Measurements from ENCODE around the gene PPIL3.
"Not testable (repeated sequence)": the region's sequence is repeated elsewhere in the genome, so short reads cannot be mapped to it uniquely, and the experiment has no call there.

PPIL3 gene

DNA sequence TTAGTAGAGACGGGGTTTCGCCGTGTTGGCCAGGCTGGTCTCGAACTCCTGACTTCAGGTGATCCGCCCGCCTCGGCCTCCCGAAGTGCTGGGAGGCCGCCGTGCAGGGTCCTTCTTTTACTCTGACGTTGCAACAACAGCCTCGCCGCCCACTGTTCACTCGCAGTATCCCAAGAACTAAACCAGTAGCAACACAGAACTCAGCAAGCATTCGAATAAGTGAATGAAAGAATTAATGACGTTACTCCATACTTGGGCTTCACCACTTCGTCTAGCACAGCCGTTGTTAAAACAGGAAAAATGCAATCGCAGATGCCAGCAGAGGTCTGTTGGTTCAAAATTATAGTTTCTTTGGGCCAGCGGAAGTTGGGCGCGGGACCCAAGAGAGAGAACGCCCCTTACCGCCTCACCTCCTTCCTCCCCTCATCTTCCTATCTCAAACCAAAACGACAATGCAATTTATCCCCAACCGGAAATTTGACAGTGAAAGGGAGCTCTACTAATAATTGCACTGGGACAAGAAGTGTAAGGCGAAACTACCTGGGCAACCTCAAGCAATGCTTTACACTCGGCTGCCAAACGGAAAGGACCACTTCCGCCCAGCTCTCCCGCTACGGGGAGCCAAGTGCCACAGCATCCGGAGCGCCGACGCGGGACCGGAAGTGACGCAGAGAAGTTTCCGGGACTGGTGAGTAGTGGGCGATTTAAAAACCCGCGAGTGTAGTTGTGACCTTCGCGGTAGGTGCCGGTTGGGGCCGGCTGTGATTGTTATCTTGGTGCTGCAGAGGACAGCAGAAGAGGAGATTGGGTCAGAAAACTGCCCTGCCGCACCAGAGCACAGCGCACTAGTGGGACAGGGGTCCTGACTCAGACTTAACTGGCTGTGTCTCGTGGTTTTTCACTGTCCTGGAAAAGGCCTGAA is at the start of gene PPIL3, which contains the start of gene NIF3L1:
Gene PPIL3 (minus strand): TSS at position 374 of the 922 bp plus-strand sequence. CDS start 1,462 bp downstream, outside the sequence.
Gene NIF3L1 (plus strand): TSS at position 668 of the 922 bp plus-strand sequence. CDS start 2,573 bp downstream, outside the sequence.
- peak; percentile 95 to 97 (median 96) for DNase-seq (ENCODE audit: low read depth in 3 of 3)

DNA sequence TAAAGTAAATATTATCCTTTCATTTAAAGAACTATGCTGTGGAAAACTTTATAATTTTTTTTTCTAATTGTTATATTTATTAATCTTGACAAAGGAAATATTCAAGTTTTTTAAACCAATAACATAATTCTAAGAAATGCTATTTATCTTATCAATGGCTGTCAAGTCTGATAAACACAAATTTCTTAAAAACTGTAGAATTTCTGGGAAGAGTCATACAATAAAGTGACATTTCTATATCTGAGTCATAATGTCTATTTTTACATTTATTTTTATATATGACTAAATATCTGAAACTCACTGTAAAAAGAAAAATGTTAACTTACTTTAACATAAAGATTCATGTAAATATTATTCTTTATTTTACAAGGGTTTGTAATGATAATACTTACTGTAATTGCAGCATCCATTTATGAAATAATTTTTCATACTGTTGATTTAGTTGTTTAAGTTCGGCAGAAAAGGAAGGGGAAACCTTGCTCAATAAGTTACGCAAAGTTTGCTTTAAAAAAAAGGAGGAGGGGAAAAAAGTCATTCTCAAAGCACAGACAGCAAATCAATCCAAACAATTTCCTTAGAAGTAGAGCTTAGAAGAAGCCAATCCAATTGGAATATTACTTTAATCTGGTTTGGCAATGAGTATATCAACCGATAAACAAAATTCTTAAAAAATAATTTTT is 42.2 kb upstream of the PPIL3 start:
- no peak for DNase-seq (ENCODE audit: low read depth in 3 of 3)

DNA sequence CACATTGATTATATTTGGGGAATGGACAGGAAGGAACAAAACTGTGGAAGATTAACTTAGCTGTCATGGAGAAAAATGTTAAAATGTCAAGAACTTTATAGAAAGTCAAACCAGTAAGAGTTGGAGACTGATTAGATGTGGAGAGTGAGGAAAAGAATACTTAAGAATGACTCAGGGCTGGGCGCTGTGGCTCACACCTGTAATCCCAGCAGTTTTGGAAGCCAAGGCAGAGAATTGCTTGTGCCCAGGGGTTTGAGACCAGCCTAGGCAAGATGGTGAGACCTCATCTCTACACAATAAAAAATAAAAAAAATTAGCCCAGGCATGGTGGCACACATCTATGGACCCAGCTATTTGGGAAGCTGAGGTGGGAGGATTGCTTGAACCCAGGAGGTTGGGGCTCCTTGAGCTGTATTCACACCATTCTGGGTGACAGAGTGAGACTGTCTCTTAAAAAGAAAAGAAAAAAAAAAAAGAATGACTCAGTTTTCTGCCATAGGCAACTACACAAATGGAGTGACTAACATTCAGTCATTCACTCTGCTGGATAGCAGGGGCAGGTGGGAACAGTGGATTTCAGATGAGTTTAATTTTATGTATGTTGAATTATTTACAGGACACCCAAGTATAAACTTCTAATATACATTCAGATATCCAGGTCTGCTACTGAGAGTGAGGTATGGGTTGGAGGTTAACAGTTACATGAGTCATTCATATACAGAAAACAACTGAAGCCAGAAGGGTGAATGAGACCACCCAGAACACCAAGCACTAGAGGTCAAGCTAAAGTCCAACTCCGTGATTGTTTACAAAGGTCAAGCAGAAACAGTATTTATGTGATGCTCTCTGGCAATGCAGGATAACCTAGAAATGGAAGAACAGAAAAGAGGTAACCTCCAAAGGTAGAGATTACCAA is 40.7 kb upstream of the PPIL3 start:
- no peak for DNase-seq (ENCODE audit: low read depth in 3 of 3)

DNA sequence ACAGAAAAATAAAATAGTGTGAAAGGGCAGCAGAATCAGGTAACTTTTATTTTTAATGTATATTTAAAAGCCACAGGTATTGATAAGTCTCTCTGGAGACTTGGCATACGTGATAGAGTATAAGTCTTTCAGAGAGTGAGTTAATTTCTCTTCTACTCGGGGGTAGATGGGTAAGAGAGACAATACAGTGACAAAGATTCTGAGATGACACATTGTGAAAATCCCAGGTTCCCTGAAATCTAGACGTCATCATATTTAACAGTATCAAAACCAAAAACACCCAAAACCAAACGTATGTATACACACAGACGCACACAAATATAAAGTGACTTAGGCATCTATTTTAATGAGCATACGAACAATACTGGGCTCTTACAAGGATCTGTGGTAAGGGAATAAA is 33.6 kb upstream of the PPIL3 start:
- no peak for DNase-seq (ENCODE audit: low read depth in 3 of 3)

DNA sequence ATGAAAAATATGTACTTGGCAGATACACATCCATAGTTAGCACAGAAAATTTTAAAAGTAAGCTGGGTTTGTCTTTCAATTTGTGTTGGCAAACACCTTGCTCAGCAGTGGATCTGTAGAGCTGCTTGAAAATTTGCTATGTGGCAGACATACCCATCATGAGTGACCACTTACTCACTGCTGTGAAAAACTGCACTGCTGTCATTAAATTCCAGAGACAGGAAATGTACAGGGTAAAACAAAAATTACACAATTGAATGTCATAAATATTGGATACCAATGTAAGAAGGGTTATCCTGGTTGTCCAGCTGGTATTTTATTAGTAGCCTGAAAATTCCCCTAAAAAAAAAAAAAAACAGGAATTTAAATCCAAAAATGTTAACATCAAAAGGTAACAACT is 24.8 kb upstream of the PPIL3 start:
- no peak for DNase-seq (ENCODE audit: low read depth in 3 of 3)

DNA sequence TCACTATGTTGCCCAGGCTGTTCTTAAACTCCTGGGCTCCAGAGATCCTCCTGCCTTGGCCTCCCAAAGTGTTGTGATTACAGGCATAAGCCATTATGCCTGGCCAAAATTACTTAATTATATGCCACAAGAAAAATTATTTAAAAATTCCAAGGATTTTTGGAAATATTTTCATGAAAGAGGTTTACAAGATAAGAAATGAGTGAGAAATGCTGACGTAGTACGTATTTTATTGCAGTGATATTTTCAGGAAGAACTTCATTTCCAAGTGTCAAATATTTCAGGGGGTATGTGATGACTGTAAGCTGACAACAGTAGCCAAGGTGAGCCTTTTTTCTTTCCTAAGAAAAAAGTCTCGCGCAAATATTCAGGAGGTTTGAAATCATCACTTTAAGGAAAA is 21.1 kb upstream of the PPIL3 start:
- DNase-seq (ENCODE audit: low read depth in 3 of 3) = no peak

DNA sequence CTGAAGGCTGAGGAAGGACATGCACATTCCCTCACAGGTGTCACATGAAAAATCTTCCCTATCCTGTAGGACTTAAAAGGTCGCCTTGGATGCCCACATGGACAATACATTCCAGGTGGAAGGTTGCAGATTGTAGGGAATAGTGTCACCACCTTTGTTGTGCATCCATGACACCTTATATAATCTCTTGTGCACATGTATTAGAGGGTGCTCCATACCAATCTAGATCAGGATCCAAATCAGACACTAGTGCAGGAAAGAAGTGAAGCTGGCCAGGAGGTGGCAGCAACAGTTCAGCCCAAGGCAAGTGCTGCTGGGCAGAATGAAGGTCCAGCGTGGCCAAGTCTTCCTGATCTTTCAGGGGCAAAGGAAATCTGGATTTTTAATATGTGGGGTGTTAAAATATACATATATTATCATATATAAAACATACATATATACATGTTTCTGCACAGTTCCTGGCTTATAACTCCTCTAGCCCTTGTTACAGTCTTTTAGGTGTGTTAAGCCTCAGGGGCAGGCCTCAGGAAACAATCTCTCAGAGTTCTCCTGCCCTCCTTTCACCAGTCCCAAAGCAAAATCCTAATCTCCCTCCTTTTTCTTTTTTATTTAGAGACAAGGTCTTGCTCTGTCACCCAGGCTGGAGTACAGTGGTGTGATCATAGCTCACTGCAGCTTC is 16.9 kb upstream of the PPIL3 start:
- DNase-seq (ENCODE audit: low read depth in 3 of 3) = peak; percentile 21 to 51 (median 21)

DNA sequence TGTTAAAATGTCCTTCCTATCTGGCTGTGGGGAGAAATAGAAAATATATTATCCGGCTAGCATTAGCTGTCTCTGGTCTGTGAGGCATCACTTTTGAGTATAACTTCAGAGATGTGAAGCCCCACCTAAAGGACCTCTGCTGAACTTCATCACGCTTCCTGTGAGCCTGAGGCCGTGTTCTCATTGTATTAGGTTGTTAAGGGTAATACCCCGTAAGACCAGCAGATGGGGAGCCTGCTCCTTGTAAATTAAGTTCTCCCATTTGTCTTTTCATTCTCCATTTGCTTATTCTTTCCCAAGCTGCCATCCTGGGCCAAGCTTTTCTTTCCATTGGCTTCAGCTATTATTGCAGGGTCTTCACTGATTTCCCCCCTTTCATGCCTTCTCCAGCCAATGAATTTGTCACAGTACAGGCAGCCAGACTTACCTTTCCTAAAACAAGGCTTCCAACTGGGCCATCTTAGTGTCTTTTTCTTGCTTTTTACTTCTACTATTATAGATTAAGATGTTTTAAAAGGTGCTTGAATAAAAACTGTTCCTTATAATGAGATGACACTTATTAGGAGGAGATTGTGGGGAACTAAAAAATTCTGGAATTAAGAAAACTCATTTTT is 12.7 kb upstream of the PPIL3 start:
- DNase-seq (ENCODE audit: low read depth in 3 of 3) = peak; percentile 38 to 54 (median 45)

DNA sequence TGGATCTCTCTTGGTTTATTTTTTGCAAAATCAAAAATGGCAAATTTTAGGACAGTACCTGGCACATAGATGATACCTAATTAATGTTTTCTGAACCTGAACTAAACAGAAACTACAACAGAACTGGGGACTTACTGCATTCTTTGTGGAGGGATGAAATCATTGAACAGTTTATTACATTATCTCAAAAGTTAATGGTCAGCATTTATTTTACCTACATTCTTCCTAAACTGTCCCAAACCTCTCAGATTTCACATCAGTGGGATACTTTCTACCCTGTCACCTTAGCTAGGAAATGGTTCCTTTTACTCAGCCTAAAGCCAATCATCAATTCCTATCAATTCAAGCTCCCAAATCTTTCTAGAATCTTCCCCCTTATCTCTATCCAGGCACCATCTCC is 10.6 kb upstream of the PPIL3 start:
- no peak for DNase-seq (ENCODE audit: low read depth in 3 of 3)

DNA sequence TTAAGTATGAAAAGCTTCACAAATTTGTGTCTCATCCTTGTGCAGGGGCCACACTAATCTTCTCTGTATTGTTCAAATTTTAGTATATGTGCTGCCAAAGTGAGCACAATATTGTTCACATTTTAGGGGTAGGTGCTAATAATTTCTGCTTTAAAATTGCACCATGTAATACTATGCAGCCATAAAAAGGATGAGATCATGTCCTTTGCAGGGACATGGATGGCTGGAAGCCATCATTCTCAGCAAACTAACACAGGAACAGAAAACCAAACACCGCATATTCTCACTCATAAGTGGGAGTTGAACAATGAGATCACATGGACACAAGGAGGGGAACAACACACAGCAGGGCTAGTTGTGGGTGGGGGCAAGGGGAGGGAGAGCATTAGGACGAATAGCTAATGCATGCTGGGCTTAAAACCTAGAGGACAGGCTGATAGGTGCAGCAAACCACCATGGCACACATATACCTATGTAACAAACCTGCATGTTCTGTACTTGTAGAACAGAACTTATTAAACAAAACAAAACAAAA is 7.1 kb downstream of the PPIL3 start:
- not testable (repeated sequence) for DNase-seq (ENCODE audit: low read depth in 3 of 3)

DNA sequence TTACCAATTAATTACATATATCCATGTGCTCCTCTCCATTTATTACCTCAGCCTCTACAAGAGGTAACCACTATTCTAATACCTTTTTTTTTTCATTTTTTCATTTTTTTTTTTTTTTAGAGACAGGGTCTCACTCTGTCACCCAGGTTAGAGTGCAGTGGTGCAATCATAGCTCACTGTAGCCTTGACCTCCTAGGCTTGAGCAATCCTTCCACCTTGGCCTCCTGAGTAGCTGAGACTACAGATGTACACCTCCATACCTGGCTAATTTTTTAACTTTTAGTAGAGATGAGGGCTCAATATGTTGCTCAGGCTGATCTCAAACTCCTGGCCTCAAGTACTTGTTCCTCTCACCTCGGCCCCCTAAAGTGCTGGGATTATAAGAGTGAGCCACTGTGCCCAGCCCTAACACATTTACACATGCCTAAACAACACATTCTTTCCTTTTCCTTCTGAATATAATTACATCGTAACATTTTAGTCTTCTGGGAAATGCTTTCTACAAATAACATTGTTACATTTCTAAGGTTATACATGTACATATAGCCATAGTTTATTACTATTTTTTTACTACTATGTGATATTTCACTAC is 10.5 kb downstream of the PPIL3 start:
- DNase-seq (ENCODE audit: low read depth in 3 of 3) = no peak

DNA sequence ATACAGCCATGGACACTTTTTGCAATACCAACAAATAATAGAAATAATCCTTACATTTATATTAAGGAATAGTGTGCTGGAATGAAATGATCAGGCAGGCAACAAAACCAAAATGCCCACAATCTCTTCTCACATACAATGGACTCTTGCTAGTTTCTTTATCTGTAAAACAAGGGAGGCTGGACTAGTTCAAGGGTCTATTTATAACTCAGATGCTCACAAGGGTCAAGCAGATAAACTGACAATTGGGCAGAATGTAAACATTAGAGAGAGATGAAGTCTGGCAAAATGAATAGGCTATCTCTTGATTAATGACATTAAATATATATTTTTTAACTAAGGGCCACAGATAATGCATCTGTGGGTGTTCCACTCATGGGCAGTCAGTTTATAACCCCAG is 11.4 kb downstream of the PPIL3 start:
- no peak for DNase-seq (ENCODE audit: low read depth in 3 of 3)

DNA sequence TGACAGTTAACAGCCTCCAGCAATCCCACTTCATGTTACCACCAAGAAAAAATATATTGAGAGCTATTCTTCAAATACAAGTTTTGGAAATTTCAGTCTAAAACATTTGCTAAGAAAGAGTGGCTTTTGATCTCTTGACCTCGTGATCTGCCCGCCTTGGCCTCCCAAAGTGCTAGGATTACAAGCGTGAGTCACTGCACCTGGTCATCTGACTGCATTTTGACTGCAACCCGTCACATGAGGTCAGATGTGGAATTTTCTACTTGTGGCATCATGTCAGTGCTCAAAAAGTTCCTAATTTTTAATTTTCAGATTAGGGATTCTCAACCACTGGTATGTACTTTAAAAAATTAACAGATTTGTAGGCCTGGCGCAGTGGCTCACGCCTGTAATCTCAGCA is 15.3 kb downstream of the PPIL3 start:
- no peak for DNase-seq (ENCODE audit: low read depth in 3 of 3)

DNA sequence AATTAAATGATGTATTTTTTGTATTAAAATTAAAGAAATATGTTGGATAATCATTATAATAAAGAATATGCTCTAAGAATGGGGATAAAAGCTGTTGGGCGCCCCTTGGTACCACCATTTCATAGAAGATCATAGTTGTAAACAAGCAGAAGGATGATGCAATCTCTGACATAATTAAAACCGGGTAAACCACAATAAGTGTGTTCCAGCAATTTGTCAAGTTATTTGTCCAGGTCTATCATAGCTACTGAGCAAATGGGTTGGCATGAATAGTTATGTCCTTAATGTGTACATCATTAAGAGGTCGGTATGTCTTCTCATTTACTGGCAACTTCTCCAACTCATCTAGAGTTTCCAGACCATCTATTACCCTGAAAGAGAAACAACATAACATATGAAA is 17.7 kb downstream of the PPIL3 start:
- DNase-seq (ENCODE audit: low read depth in 3 of 3) = no peak

DNA sequence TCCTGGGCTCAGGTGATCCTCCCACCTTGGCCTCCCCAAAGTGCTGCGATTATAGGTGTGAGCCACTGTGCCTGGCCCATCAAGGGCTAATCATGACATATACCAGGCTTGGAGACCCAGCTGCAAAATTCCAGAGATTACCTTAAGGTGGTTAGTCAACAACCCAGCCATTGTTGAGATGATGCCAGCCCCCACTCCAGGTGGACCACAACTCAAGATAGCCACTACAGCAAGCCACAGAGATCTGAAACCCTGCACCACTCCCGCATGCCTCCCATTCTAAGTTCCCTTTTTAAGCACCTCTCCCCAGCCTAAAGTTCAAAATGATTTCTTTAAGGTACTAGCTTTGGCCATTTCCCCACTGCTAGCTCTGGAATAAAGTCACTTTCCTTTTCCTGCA is 19.9 kb downstream of the PPIL3 start:
- no peak for DNase-seq (ENCODE audit: low read depth in 3 of 3)

DNA sequence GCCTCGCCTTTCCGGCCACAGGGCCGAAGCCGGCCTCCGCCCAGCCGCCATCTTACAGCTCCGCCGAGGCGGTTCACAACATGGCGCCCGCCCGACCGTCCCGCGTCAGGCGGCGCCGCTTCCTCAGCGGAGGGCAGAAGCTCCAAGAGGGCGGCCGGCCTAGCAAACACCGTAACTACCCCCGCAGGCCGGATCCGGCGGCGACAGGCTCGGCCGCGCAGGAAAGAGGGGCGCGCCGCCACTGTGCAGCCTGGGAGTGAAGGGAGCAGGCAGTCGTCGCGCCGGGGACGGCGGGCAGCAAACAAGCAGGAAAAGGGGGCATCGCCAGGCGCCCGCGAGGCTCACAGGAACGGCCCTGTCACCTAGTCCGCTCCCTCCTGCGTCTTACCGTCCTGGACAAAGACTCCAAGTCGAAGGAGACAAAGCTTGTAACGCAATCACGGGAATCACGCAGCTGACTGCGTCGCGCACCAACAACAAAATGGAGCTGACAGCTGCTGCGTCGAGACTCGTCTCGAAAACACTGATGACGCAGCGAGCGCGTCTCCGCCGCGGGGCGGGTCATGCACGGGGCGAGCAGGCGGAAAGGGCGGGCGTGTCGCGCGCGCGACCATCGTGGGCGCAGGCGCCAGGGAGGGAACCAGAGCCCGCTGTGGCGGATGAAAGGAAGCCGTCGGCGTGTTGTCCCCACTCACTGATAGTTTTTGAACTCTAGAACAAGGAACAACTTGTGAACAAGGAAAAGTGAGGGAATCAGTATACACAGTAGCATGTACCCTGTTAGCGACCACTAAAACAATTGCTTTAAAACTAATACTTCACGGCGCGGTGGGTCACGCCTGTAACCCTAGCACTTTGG is 24.5 kb downstream of the PPIL3 start, which contains the start of gene CLK1:
Gene CLK1 (minus strand): TSS at position 483 of the 859 bp plus-strand sequence. CDS start 2,796 bp downstream, outside the sequence.
- DNase-seq (ENCODE audit: low read depth in 3 of 3) = peak; percentile 94 to 97 (median 94)

DNA sequence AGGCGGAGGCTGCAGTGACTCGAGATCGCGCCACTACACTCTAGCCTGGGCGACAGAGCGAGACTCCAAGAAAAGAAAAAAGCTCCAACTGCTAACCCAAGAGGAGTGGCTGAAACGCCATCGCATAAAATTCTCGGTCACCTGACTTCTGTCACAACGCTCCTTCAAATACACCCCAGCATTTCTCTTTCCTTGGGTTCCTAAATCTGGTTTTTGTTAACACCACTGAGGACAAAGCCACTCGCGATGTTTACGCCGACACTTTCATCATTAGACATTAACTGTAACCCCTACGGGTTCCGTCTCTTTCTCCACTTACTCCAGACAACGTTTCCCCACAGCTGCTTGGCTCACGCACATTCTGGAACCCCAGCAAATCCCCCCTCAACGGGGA is 25.1 kb downstream of the PPIL3 start:
- no peak for DNase-seq (ENCODE audit: low read depth in 3 of 3)

DNA sequence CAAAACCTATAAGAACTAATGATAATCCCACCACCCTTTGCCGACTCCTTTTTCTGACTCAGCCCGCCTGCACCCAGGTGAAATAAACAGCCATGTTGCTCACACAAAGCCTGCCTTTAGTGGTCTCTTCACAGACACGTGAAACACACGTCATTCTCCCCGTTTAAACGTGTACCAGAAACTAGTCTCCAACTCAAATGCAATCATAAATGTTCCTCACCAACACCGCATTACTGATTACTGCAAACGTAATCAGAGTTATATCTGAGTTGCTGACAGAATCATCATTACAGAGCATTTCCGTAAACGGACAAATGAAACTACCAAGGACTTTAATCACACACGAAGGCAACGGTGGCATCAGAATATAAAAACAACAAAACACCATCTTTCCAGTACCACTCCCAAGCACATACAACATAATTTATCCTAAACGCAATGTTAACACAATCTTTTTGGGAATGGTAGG is 26.3 kb downstream of the PPIL3 start:
- peak; percentile 29 to 66 (median 48) for DNase-seq (ENCODE audit: low read depth in 3 of 3)

Measured in stimulated activated CD4-positive, alpha-beta T cell treated with anti-CD3 and anti-CD28 coated beads, TNF-alpha, amount 100 ng/mL, for 24 hours (primary cell).